Vagina (tissue), 2 donors: ENCODE measurements around the gene GLUL. TPM values are rescaled to one million over a fixed set of nuclear protein-coding genes. Genes with fewer than 3 reads are reported as not detected.
A peak's percentile ranks its signal among the peaks of the same experiment; 100 is the strongest.

Experiments
- DNase-seq, 2 donors: peaks; one replicate each; pipeline ENCODE4 v3.0.0-alpha.2; 2017; ENCODE audit errors: extremely low spot score in 2 of 2
- H3K27ac ChIP-seq: fragments of 200-600 bp; sonication (generic); one replicate; pipeline ENCODE4 v1.5.1; 2019
- H3K27me3 ChIP-seq: fragments of 200-600 bp; sonication (generic); one replicate; pipeline ENCODE4 v1.5.1; 2019
- H3K36me3 ChIP-seq, 2 donors: fragments of 200-600 bp; sonication (generic); one replicate each; pipeline ENCODE4 v1.5.1; 2017 to 2019
- H3K4me1 ChIP-seq: fragments of 200-600 bp; sonication (generic); one replicate; pipeline ENCODE4 v1.5.1; 2019
- H3K4me3 ChIP-seq, 2 donors: fragments of 200-600 bp; sonication (generic); 1 replicate in 1 of 2; 2 replicates in 1 of 2; pipeline ENCODE4 v1.5.1; 2016 to 2019
- H3K9me3 ChIP-seq: fragments of 200-600 bp; sonication (generic); one replicate; pipeline ENCODE4 v1.5.1; 2019
- POLR2A ChIP-seq, 2 donors: fragments of 450-650 bp; IDR thresholded peaks; one replicate each; pipeline ENCODE4 v1.6.1; 2017; ENCODE audit warnings: antibody characterized with exemption in 2 of 2, mild to moderate bottlenecking in 2 of 2, moderate library complexity in 2 of 2
- POLR2AphosphoS5 ChIP-seq, 2 donors: sonication (generic); formaldehyde crosslinking; IDR thresholded peaks; one replicate each; pipeline ENCODE4 v1.9.0; 2017; ENCODE audit warnings: antibody characterized with exemption in 2 of 2, mild to moderate bottlenecking in 2 of 2, low read depth in 1 of 2; ENCODE audit not compliant: insufficient read depth in 1 of 2
- intact Hi-C: fragments of 100-400 bp; cut with DNase I; formaldehyde crosslinking; loops from one replicate; pipeline ENCODE4 v1.15.1; 2023
- total RNA-seq: library from RNA; depleted of rRNA; stranded (reverse); fragments of >200 nt; gene quantifications from one replicate; pipeline ENCODE4 v1.2.3, GENCODE V29; 2016
- TF ChIP-seq, protein P1 (sequence below), 3 experiments: fragments of 450-650 bp in 2 of 3; fragments of 200-600 bp in 1 of 3; sonication (generic) in 1 of 3; IDR thresholded peaks; one replicate each; pipeline ENCODE4 v1.5.1; 2017 to 2019; ENCODE audit warnings: antibody characterized with exemption in 3 of 3, mild to moderate bottlenecking in 2 of 3, moderate library complexity in 2 of 3

The GLUL gene
- total RNA-seq, 1 donor from 2014 or later: 2,462 TPM

DNA sequence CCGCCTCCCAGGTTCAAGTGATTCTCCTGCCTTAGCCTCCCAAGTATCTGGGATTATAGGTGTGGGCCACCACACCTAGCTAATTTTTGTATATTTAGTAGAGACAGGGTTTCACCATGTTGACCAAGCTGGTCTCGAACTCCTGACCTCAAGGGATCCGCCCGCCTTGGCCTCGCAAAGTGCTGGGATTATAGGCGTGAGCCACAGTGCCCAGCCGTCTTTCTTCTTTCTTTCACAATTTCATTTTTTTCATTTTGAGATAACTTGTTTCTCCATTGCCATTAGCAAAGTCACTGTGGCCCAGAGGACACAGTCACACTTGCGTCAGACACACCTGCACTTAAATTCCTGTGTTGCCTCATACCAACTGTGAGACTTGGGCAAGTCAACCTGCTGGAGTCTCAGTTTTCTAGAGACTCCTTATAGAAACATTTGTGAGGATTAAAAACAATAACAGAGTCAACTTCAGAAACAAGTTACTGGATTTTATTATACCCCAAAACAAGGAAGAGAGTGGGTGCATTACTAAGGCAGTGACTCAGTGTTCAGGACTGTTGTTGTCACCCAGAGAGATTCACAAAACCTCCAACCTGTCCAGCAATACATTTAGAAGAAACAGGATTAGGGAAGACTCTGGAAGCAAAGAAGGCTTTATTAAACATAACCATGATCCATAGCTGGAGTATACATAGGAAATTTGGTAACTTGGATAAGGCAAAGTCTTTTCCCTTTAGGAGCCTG, 6.2 kb upstream of the GLUL start:
- Histone ChIP-seq H3K9me3 (no peaks in the 10 kb centered on the region), H3K4me3 (no peak overlapping the region), H3K4me1 (peaks cover 19% of the 10 kb centered on the region), H3K27me3 (no peaks in the 10 kb centered on the region), H3K36me3 (no peaks in the 10 kb centered on the region), H3K27ac (peak overlapping the region; percentile 70)
- TF ChIP-seq POLR2AphosphoS5 (IDR thresholded peaks at IDR 0.05; ENCODE audit: insufficient read depth in 1 of 2, low read depth in 1 of 2) (peak in 1 of 2 donors; percentile 54), POLR2A (IDR thresholded peaks at IDR 0.05) (no peak)
- intact Hi-C loops: loop anchor here (5.0 to 10.0 kb wide), 2 partner anchors 103 to 316 kb away; no protein-coding TSS in a partner anchor
- DNase-seq: no peak

DNA sequence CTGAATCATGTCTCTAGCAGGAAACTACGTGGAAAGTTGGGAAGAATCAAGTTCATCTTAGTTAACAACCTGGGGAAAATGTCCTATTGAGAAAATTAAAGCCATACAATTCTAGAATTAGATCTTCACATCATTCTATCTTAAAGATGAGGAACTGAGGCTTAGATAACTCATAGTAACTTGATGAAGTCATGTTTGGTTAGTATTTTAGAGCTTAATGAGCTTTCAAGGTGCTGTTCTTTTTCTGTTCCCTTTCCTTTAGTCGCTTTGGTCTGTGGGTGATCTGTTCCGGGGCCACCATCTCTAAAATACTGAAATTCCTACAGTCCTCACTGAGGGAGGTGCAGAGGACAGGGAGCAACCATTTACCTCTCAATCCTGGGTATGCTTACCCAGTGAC, 4.3 kb upstream of the GLUL start:
- Histone ChIP-seq H3K4me1 (peaks cover 26% of the 10 kb centered on the region), H3K36me3 (no peaks in the 10 kb centered on the region), H3K9me3 (no peaks in the 10 kb centered on the region), H3K27me3 (no peaks in the 10 kb centered on the region), H3K4me3 (no peak overlapping the region), H3K27ac (peak overlapping the region; percentile 70)
- TF ChIP-seq POLR2AphosphoS5 (IDR thresholded peaks at IDR 0.05; ENCODE audit: insufficient read depth in 1 of 2, low read depth in 1 of 2) (no peak), POLR2A (IDR thresholded peaks at IDR 0.05) (no peak)
- TF ChIP-seq, protein P1, sequence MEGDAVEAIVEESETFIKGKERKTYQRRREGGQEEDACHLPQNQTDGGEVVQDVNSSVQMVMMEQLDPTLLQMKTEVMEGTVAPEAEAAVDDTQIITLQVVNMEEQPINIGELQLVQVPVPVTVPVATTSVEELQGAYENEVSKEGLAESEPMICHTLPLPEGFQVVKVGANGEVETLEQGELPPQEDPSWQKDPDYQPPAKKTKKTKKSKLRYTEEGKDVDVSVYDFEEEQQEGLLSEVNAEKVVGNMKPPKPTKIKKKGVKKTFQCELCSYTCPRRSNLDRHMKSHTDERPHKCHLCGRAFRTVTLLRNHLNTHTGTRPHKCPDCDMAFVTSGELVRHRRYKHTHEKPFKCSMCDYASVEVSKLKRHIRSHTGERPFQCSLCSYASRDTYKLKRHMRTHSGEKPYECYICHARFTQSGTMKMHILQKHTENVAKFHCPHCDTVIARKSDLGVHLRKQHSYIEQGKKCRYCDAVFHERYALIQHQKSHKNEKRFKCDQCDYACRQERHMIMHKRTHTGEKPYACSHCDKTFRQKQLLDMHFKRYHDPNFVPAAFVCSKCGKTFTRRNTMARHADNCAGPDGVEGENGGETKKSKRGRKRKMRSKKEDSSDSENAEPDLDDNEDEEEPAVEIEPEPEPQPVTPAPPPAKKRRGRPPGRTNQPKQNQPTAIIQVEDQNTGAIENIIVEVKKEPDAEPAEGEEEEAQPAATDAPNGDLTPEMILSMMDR (IDR thresholded peaks at IDR 0.05): no peak
- intact Hi-C loops: loop anchor here (5.0 to 10.0 kb wide), 2 partner anchors 101 to 314 kb away; no protein-coding TSS in a partner anchor
- DNase-seq: no peak

DNA sequence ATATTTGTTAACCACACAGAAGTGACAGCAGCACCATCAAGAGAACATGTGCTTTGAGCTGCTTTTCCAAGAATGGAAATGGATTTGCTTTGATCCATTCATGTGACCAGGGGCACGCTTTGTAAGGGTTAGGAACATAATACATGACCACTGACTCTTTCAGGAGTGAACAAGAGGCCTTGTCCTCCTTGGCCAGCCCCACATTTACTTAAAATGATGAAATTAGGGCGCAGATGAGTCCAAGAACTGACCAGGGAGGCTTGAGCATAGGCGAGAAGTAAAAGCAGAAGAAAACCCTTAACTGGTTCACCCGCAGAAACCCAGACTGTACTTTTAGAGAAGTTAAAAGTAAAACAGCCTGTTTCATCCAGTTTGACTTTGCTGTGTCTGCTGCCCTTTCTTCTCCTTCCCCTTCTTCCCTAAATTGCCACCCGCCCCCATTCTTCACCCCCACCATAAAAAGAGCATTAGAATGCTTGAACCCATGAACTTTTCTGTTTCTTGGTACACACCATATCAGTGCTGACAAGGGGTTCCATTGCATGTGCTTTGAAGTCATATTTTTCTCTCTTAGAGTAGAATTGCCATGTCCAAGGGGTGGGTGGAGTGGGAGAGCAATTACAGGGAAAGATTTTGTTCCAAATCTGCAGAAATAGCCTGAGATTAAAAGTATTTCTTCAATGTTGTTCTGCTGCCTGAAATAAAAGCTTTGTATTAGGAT, 2.6 kb upstream of the GLUL start:
- peaks cover 26% of the 10 kb centered on the region for H3K4me1 ChIP-seq
- no peaks in the 10 kb centered on the region for H3K27me3 ChIP-seq
- intact Hi-C loops: loop anchor here (10.0 kb wide), 1 partner anchor 99 kb away; no protein-coding TSS in a partner anchor
- H3K9me3 ChIP-seq: no peaks in the 10 kb centered on the region
- H3K4me3 ChIP-seq: no peak overlapping the region
- DNase-seq: no peak
- peak overlapping the region; percentile 97 for H3K27ac ChIP-seq
- TF ChIP-seq POLR2A (IDR thresholded peaks at IDR 0.05) (no peak), POLR2AphosphoS5 (IDR thresholded peaks at IDR 0.05; ENCODE audit: insufficient read depth in 1 of 2, low read depth in 1 of 2) (no peak)
- TF ChIP-seq, protein P1 (IDR thresholded peaks at IDR 0.05): no peak
- H3K36me3 ChIP-seq: peaks cover 0 to 17% of the 10 kb centered on the region in 2 donors

DNA sequence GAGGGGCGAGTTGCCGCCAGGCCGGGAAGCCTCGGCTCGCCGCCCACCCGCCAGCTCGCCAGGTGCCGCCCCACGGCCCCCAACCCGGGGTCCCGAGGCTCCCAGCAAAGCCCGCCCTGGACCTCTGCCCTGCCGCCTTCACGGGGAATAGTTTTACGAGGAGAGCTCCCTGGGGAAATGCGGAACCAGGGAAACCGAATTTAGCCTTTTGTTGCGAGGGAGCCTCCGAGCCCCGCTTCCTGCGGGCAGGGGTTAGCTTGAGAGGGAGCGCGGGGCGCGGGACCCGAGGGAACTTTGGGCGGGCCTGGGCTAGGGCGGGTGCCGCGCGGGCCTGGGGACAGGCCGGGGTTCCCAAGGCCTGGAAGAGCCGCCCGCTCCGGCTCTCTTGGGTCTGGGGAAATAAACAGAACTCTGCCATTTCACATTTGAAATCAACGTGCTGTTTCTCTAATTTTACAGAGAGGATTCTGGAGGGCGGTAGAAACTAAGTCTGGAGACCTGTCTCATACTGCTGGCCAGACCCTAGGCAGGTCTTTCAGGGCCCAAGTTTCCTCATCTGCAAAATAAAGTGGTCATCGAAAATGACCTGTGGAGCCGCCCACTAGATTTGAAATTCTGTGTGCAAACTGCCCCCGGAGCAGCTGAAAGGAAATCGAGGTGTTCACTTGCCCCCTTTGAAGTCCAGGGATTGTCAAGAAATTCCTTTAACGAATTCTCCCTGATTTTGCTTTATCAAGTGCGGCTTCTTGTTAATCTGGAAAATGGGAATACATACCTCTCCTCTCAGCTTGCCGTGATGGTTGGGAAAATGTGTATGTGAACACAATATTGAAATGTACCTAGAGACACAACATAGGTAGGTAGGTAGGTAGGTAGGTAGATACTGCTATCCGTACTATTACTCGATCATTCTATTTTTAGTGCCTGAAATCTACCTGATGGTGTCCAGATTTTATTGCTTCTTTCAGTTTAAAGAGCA, 749 bp upstream of the GLUL start:
- H3K4me1 ChIP-seq: peaks cover 38% of the 10 kb centered on the region
- peak overlapping the region; percentile 81 to 88 for H3K4me3 ChIP-seq
- peaks cover 0 to 35% of the 10 kb centered on the region in 2 donors for H3K36me3 ChIP-seq
- H3K9me3 ChIP-seq: no peaks in the 10 kb centered on the region
- H3K27ac ChIP-seq: peak overlapping the region; percentile 97
- no peaks in the 10 kb centered on the region for H3K27me3 ChIP-seq
- TF ChIP-seq POLR2AphosphoS5 (IDR thresholded peaks at IDR 0.05; ENCODE audit: insufficient read depth in 1 of 2, low read depth in 1 of 2) (no peak), POLR2A (IDR thresholded peaks at IDR 0.05) (no peak)
- TF ChIP-seq, protein P1 (IDR thresholded peaks at IDR 0.05): no peak
- no peak for DNase-seq
- intact Hi-C loops: loop anchor here (10.0 kb wide), 1 partner anchor 98 kb away; no protein-coding TSS in a partner anchor

DNA sequence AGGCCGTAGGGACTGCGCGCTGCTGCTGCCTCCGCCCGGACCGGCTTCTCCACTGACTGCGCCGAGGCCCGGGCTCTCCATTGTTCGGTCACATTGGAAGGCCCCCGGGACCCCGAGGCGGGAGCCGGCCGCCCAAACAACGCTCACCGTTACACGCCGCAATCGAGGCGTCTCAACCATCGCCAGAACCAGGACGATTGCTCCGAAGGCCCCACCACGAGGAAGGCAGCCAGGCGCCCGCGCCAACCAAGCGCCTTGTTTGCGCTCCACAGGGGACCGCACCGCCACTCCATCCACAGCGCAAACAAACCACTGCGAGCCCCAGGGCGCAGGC, 595 bp downstream of the GLUL start:
- H3K36me3 ChIP-seq: peaks cover 0 to 49% of the 10 kb centered on the region in 2 donors
- TF ChIP-seq, protein P1 (IDR thresholded peaks at IDR 0.05): peak in 1 of 3 experiments; percentile 26
- TF ChIP-seq POLR2AphosphoS5 (IDR thresholded peaks at IDR 0.05; ENCODE audit: insufficient read depth in 1 of 2, low read depth in 1 of 2): no peak
- intact Hi-C loops: loop anchor here (1.0 to 10.0 kb wide), 3 partner anchors 96 to 247 kb away; no protein-coding TSS in a partner anchor
- H3K27me3 ChIP-seq: no peaks in the 10 kb centered on the region
- peaks cover 41% of the 10 kb centered on the region for H3K4me1 ChIP-seq
- peak overlapping the region; percentile 97 for H3K27ac ChIP-seq
- no peak for DNase-seq
- peak overlapping the region; percentile 81 to 88 for H3K4me3 ChIP-seq
- no peaks in the 10 kb centered on the region for H3K9me3 ChIP-seq
